ENCODE measurements around the gene FBXL17.

The FBXL17 gene

GRCh38 chr5:108263338-108263737, 118.6 kb downstream of the FBXL17 start:
- TF ChIP-seq CTCF (IDR thresholded peaks at IDR 0.05; ENCODE audit: control insufficient read depth, insufficient read depth, low read depth, low read length, missing control alignments), result no peak
- no peak overlapping the region for H3K4me3 ChIP-seq (ENCODE audit: control insufficient read depth, low read depth, low read length)
- DNase-seq (ENCODE audit: low read depth), result no peak

GRCh38 chr5:108260858-108261170, 121.1 kb downstream of the FBXL17 start:
- DNase-seq (ENCODE audit: low read depth), result no peak
- no peak overlapping the region for H3K4me3 ChIP-seq (ENCODE audit: control insufficient read depth, low read depth, low read length)

GRCh38 chr5:108260117-108260857, 121.6 kb downstream of the FBXL17 start:
- H3K4me3 ChIP-seq (ENCODE audit: control insufficient read depth, low read depth, low read length), result no peak overlapping the region
- peak; percentile 98 for TF ChIP-seq CTCF (IDR thresholded peaks at IDR 0.05; ENCODE audit: control insufficient read depth, insufficient read depth, low read depth, low read length, missing control alignments)
- DNase-seq (ENCODE audit: low read depth), result peak; percentile 46

More at GRCh38 chr5:108260858-108261170, 121.1 kb downstream of the FBXL17 start:
- no peak for TF ChIP-seq CTCF (IDR thresholded peaks at IDR 0.05; ENCODE audit: control insufficient read depth, insufficient read depth, low read depth, low read length, missing control alignments)

DNA sequence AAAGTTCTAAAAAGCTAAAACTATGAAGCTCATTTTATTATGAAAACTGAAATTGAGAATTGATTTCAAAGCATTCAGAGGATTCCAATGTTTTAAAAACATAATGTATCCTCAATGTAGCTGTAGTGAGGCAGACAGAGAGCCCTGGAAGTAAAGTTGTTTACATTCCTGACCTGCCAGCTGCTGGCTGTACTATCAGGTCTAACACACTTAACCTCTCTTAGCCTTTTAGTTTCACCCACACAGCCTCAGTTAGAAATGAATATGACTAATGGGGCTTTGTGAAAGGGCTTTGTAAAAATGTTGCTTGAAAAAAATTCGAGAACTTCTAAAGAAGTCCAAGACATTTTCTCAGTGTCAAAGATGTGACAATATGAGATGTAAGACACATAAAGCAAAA, 122.6 kb downstream of the FBXL17 start:
- no peak for TF ChIP-seq CTCF (IDR thresholded peaks at IDR 0.05; ENCODE audit: control insufficient read depth, insufficient read depth, low read depth, low read length, missing control alignments)
- DNase-seq (ENCODE audit: low read depth), result no peak
- H3K4me3 ChIP-seq (ENCODE audit: control insufficient read depth, low read depth, low read length), result no peak overlapping the region

GRCh38 chr5:108257996-108258395, 123.9 kb downstream of the FBXL17 start:
- TF ChIP-seq CTCF (IDR thresholded peaks at IDR 0.05; ENCODE audit: control insufficient read depth, insufficient read depth, low read depth, low read length, missing control alignments), result no peak
- no peak for DNase-seq (ENCODE audit: low read depth)
- no peak overlapping the region for H3K4me3 ChIP-seq (ENCODE audit: control insufficient read depth, low read depth, low read length)

GRCh38 chr5:108255468-108255867, 126.4 kb downstream of the FBXL17 start:
- no peak for TF ChIP-seq CTCF (IDR thresholded peaks at IDR 0.05; ENCODE audit: control insufficient read depth, insufficient read depth, low read depth, low read length, missing control alignments)
- H3K4me3 ChIP-seq (ENCODE audit: control insufficient read depth, low read depth, low read length), result no peak overlapping the region
- no peak for DNase-seq (ENCODE audit: low read depth)

Data from AG09309 (cell line).